Stimulated activated CD4-positive, alpha-beta T cell treated with anti-CD3 and anti-CD28 coated beads, Interleukin-1b, Interleukin-23, amount 100 ng/mL, for 1 hour (primary cell): ENCODE data around the gene PRKAA2.

Experiments used
- DNase-seq, 2 donors: peaks; one replicate each; pipeline ENCODE4 v3.0.0-alpha.2; 2020; ENCODE audit warnings: low read depth in 2 of 2

The PRKAA2 gene

GRCh38 chr1:56654126-56654923, 9.2 kb downstream of the PRKAA2 start:
- DNase-seq: no peak

DNA sequence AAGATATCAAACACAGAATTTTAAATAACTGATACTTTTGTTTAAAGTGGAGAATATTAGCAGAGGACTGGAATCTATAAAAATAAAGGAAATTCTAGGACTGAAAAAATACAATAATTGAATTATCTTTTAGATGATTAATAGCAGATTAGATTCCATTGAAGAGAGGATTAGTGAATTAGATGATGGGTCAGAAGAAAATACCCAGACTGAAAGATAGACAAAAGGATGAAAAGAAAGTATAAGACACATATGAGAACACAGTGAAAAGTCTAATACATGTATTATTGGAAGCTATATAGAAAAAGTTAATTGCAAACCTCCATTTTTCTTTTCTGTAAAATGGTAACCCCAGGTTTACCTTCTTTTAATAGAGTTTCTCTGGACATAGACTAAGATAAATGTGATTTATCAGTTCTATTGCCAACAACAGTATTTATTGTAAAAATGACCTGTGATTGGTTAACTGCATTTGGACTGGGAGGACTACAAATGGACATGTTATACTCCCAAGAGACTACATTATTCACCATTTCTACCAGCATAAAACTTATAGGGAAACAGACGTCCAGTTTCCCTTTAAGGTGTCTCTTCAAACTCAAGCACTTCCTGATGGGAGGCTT, 11.0 kb downstream of the PRKAA2 start:
- no peak for DNase-seq

DNA sequence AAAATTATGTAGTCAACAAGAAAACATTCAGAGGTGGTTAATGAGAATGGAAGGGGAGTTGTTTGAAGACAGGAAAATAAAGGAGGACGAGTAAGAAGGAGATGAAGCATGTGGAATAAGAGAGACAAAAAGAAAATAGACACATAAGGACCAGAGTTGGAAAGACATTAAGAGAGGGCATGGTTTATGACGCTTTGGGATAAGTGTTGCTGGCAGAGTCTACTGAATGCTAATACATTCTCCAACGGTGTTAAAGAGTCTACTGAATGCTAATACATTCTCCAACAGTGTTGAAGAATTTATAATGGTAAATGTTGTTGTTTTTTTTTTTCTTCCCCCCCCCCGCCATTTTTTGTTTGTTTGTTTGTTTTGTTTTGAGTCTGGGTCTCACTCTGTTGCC, 13.1 kb downstream of the PRKAA2 start:
- no peak for DNase-seq

GRCh38 chr1:56660293-56660692, 15.2 kb downstream of the PRKAA2 start:
- DNase-seq: no peak

DNA sequence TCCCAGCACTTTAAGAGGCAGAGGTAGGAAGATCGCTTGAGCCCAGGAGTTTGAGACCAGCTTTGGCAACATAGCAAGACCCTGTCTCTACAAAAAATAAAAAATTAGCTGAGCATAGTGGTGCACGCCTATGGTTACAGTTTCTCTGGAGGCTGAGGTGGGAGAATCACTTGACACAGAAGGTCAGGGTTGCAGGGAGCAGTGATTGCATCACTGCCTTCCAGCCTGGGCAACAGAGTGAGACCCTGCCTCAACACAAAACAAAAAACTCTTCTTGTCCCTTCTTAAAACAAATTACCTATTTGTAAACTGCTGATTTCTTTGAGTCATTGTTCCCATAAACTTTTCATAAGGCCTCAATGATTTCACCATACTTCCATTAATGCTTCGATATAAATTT, 18.7 kb downstream of the PRKAA2 start:
- no peak for DNase-seq

DNA sequence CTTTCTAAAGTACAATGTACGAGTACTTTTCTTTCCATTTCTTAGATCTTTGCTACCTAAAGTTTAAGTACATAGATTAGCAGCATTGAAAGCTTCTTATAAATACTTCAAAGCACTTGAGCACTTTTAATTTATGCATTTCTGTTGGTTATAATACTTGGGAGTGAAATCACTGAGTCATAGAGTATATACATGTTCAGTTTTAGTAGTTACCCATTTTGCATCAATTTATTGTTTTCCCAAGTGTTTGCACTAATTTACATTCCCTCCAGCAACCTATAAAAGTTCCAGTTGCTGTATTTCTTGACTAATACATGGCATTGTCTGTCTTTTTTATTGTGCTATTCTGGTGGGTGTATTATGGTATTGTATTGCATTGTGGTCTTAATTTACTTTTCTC, 20.3 kb downstream of the PRKAA2 start:
- DNase-seq: no peak

DNA sequence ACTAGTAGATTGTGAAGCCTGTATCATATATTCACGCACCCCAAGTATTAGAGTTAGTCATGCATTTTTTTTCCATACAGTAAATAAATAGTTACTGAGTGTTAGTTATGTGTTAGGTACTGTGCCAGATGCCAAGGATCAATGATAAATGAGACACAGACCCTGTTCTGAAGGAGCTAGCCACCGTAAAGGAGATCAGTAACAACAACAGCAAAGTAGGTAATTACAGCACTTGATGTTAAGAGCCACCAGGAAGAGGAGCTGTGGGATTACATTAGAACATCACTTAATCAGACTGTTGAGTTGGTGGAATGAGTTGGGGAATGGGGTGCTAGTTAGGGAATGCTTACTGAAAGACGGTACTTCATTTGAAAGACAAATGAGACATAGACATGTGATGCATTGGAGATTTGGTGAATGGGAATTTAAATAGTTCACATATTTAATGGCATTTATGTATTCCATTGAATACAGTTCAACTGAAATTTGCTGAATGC, 21.0 kb downstream of the PRKAA2 start:
- DNase-seq: no peak

DNA sequence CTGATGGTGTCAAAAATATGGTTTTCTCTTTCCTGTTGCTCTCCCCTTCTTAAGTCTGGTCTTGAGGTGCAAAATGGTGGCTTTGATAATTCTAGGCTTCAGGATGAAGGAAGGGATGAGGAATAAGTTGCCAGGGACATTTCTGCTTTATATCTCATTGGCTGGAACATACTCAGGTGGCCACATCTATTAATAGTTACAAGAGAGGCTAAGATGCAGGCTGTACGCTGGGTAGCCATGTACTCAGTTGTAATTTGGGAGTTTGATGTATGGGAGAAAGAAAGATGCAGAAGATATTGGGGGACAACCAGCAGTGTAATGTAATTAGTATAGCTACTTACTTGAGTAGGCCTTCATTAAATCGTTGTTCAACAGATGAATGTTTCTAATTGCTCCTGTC, 25.2 kb downstream of the PRKAA2 start:
- DNase-seq: no peak

GRCh38 chr1:56671085-56671484, 26.0 kb downstream of the PRKAA2 start:
- no peak for DNase-seq

DNA sequence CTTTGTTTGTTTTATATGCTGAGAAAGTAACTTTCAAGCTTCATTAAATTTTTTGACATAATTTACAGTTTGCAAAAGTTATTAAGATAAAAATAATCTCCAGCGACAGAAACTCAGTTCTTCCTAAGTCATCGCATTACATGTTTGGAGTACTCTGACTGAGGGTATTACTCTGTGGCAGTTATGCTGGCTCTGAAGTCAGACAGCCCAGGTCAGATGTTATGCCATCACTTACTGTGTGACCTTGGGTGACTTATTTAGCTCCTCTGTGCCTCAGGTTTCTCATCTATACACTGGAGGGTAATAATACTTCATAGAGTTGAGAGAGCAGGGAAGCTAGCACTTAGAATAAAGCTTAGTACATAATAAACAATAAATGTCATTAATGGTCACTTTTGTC, 26.4 kb downstream of the PRKAA2 start:
- DNase-seq: no peak

- DNase-seq: no peak
Observed at GRCh38 chr1:56672579-56672978, 27.5 kb downstream of the PRKAA2 start.

DNA sequence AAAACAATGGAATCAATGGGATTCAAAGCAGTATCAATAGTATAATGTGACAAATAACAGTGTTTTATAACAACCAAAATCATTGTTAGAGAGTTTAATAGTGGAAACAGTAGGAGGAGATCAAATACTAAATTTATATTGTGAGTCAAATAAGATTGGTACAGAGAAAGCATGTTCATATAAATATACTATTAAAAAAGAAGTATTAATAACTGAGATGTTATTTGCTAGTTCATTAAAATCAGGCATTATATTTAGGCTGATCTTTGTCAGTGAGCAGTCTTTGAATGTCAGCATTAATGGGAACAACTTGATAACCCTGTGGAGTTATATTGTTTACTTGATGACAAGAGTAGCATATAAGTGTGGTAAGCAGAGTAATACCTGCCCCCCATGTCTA, 30.6 kb downstream of the PRKAA2 start:
- no peak for DNase-seq

DNA sequence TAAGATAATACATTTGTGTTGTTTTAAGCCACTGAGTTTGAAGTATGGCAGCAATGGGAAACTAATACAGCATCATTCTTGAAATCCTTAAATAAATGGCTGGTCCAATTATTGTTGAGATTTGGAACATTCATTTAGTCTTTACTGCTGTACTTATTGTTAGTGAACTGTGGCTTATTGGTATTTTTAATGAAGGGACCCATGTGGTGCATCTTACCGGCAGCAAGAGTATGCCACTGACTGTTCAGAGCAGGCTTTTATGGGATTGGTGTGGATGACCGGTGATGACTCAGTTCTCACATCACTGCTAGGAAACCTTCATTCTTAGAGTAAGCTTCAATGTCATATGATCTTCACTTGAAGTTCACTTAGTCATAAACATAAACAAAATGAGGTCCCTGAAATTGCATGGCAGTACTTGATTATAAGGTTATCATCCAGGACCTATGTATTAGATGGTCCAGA, 31.5 kb downstream of the PRKAA2 start:
- DNase-seq: no peak

DNA sequence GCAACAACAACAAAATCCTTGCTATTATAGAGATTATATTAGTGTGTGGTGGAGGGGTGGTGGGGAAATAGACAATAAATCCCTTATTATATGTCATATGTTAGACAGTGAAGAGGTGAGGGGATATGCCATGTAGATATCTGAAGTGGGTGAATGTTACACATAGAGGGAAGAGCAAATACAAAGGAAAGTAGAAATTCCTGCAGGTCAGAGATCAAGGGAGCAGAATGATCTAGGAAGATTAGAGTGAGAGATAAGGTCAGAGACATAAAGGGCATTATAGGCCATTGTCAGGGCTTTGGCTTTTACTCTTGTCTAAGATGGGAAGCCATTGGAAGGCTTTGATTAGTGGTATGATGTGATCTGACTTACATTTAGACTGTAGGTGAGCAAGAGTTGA, 38.5 kb downstream of the PRKAA2 start:
- DNase-seq: no peak

GRCh38 chr1:56686169-56686568, 41.1 kb downstream of the PRKAA2 start:
- DNase-seq: no peak

DNA sequence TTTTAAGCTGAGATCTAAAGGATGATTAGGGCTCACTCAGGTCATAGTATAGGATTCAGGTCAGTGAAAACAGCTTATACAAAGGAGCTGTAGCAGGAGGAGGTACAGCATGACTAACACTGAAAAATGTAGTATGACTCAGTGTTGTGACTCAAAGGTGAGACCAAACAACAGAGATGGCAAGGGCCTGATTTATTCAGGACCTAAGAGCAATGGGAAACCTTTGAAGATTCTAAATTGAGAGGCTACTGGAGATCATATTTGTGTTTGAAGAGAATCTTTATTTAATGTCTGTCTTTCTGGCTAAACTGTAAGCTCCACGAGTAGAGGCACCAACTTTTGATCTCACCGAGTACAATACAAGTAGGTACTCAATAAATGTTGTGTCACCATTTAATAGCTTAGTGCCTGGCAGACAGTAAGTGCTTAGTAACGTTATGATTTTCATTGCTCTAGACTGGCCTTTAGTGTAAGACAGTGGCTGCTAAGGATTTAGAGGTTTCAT, 43.5 kb downstream of the PRKAA2 start:
- no peak for DNase-seq

DNA sequence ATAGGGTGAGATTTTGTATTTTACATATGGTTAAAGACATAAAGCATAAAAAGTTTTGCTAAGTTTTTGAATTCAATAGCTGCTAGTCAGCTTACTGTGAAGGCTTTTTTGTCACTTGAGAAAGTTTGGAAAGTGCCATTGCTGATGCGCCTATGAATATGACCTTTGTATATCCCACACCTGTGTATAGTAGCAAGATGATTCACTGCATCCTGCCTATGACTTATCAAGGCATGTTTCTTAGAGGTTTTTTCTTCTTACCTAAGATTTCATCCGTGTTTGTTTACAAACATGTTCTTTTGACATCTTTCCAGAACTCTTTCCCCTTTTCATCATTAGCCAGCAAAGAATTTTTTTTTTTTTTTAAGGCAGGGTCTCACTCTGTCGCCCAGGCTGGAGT, 51.5 kb downstream of the PRKAA2 start:
- DNase-seq: no peak

- no peak for DNase-seq
Observed at GRCh38 chr1:56703747-56704146, 58.6 kb downstream of the PRKAA2 start.

DNA sequence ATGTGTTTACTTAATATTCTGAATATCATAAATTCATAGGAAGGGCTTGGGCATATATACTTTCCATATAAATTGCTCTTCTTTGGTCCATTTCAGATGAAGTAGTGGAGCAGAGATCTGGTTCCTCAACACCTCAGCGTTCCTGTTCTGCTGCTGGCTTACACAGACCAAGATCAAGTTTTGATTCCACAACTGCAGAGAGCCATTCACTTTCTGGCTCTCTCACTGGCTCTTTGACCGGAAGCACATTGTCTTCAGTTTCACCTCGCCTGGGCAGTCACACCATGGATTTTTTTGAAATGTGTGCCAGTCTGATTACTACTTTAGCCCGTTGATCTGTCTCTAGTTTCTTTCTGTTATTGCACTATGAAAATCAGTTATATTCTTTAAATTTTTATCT, 62.3 kb downstream of the PRKAA2 start:
- DNase-seq: no peak

DNA sequence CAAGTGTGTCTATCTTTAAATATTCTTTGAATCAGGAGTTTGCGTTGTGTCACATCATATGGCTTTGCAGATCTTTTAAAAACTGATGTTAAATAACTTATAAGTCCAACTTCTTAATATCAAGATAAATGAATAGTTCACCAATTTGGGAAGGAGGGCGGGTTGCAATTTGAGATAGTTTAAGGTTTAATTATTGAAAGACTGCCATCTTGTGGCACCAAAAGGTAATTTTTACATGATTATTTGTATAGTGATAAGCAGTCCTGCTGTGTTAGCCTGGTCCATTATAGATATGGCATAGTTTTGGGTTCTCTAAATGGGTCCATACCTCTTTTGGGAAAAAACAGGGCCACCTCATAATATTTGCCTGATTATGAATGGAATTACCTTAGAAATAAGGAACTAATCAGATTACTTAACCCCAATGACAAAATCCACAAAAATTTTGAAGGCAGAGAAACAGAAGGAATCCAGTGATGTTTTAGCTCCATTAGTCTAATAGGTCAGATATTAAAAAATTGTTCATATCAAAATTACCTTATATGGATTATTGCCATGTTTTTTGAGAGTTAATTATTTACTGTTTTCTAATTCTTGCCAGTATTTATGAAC, 64.3 kb downstream of the PRKAA2 start:
- DNase-seq: no peak

- no peak for DNase-seq
Observed at GRCh38 chr1:56709995-56710394, 64.9 kb downstream of the PRKAA2 start.

DNA sequence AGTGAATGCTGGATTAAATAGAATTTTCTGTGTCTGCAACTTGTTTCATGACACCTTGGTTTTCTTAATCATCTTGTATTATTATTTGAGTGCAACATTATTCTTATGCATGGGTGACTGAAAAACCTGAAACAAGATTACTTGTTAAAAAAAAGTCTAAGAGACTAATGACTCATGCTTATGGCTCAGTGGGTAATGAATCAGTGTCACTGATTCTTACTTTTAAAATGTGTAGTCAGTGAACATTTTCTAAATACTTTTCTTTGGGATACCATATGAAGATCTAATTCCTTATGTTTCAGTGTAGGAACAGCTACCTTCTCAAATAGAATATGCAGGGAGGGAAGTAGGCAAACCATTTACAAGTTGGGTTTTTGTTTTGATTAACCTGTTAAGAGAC, 65.5 kb downstream of the PRKAA2 start:
- no peak for DNase-seq

- no peak for DNase-seq
Observed at GRCh38 chr1:56712150-56712549, 67.0 kb downstream of the PRKAA2 start.
